Keratinocyte (primary cell): Measurements from ENCODE around the gene AKAP13. TPM values are rescaled to one million over a fixed set of nuclear protein-coding genes. Genes with fewer than 3 reads are reported as not detected.
A peak's percentile ranks its signal among the peaks of the same experiment; 100 is the strongest.

Source experiments
- DNase-seq: peaks from one replicate; pipeline ENCODE4 v3.0.0-alpha.2; 2011; ENCODE audit warnings: low read depth, missing footprints, low spot score
- FAIRE-seq: peaks from 2 replicates; lab custom pipeline; 2011; peaks lifted over from hg19 to GRCh38; lab: Jason Lieb, UNC
- H2AFZ ChIP-seq: 2 replicates; pipeline ENCODE4 v1.6.0; 2012; ENCODE audit warnings: low read length, control low read depth, inconsistent platforms; ENCODE audit not compliant: control insufficient read depth
- H3K27ac ChIP-seq: 2 replicates; pipeline ENCODE4 v1.5.1; 2011; ENCODE audit warnings: low read length; ENCODE audit not compliant: control insufficient read depth, insufficient read depth
- H3K27me3 ChIP-seq: 3 replicates; pipeline ENCODE4 v1.6.0; 2011; ENCODE audit warnings: low read length; ENCODE audit not compliant: control insufficient read depth, insufficient read depth; ENCODE audit errors: extremely low read depth
- H3K36me3 ChIP-seq, 2 experiments: 2 replicates in 1 of 2; 3 replicates in 1 of 2; pipeline ENCODE4 v1.5.1; 2011; ENCODE audit warnings: low read length in 2 of 2, mild to moderate bottlenecking in 1 of 2; ENCODE audit not compliant: control insufficient read depth in 2 of 2, insufficient read depth in 2 of 2; ENCODE audit errors: extremely low read depth in 1 of 2
- H3K4me1 ChIP-seq: 3 replicates; pipeline ENCODE4 v1.5.1; 2011; ENCODE audit warnings: low read length; ENCODE audit not compliant: control insufficient read depth, insufficient read depth; ENCODE audit errors: extremely low read depth
- H3K4me2 ChIP-seq: 3 replicates; pipeline ENCODE4 v1.6.0; 2011; ENCODE audit warnings: low read depth, low read length; ENCODE audit not compliant: control insufficient read depth, insufficient read depth; ENCODE audit errors: extremely low read depth
- H3K4me3 ChIP-seq, 3 experiments: fragments of 200-600 bp in 1 of 3; sonication (generic) in 1 of 3; 2 replicates in 2 of 3; 3 replicates in 1 of 3; pipeline ENCODE4 v1.5.1; 2011 to 2016; ENCODE audit warnings: low read length in 3 of 3, mild to moderate bottlenecking in 3 of 3, control low read depth in 2 of 3, inconsistent platforms in 1 of 3, low read depth in 1 of 3, mixed read lengths in 1 of 3, mixed run types in 1 of 3, moderate library complexity in 1 of 3; ENCODE audit not compliant: control insufficient read depth in 2 of 3, insufficient read depth in 2 of 3; ENCODE audit errors: extremely low read depth in 1 of 3
- H3K79me2 ChIP-seq: 2 replicates; pipeline ENCODE4 v1.6.0; 2012; ENCODE audit warnings: low read length; ENCODE audit not compliant: control insufficient read depth, insufficient read depth
- H3K9ac ChIP-seq: 3 replicates; pipeline ENCODE4 v1.6.0; 2011; ENCODE audit warnings: low read length; ENCODE audit not compliant: control insufficient read depth, insufficient read depth; ENCODE audit errors: extremely low read depth
- H3K9me1 ChIP-seq: 3 replicates; pipeline ENCODE4 v1.6.0; 2011; ENCODE audit warnings: low read length; ENCODE audit not compliant: control insufficient read depth, insufficient read depth; ENCODE audit errors: extremely low read depth
- H3K9me3 ChIP-seq: 2 replicates; pipeline ENCODE4 v1.5.1; 2012; ENCODE audit warnings: low read depth, low read length; ENCODE audit not compliant: control insufficient read depth
- H4K20me1 ChIP-seq: 3 replicates; pipeline ENCODE4 v1.6.0; 2011; ENCODE audit warnings: low read length; ENCODE audit not compliant: control insufficient read depth, insufficient read depth; ENCODE audit errors: extremely low read depth
- EZH2 ChIP-seq: IDR thresholded peaks from one replicate; pipeline ENCODE4 v1.6.1; 2012; ENCODE audit warnings: inconsistent platforms, mild to moderate bottlenecking, low read length, moderate library complexity
- dilution Hi-C: fragments of 300-500 bp; cut with MboI; formaldehyde crosslinking; loops from one replicate; pipeline ENCODE4 v1.7.0; 2020; ENCODE audit warnings: low sequenced_read_pairs; ENCODE audit not compliant: extremely low pct_ligation_motif_present
- polyA plus RNA-seq, 5 experiments: library from polyadenylated mRNA; depleted of rRNA in 3 of 5; stranded (reverse) in 3 of 5; stranded (forward) in 1 of 5; unstranded in 1 of 5; fragments of >200 nt; gene quantifications; 1 replicate in 1 of 5; 2 replicates in 3 of 5; 3 replicates in 1 of 5; pipeline versions ENCODE4 v1.2.1 to v1.2.3, GENCODE V29; 2011 to 2012; ENCODE audit warnings: missing spikeins in 2 of 5, low read depth in 1 of 5, low replicate concordance in 1 of 5
- TF ChIP-seq, protein P1 (sequence below), 3 experiments: IDR thresholded peaks in 1 of 3; conservative IDR thresholded peaks in 1 of 3; optimal IDR thresholded peaks in 1 of 3; 2 replicates in 2 of 3; 3 replicates in 1 of 3; pipeline versions ENCODE3 to v1.5.1; 2011; ENCODE audit warnings: low read length in 3 of 3, mild to moderate bottlenecking in 3 of 3, moderate library complexity in 2 of 3, control low read depth in 1 of 3, inconsistent platforms in 1 of 3; ENCODE audit not compliant: insufficient read depth in 2 of 3; ENCODE audit errors: extremely low read depth in 1 of 3

The AKAP13 gene
- polyA plus RNA-seq, 1 donor (not counting 4 experiments of a cell fraction or from before 2014, with no cell fraction given) = 16.7 TPM

DNA sequence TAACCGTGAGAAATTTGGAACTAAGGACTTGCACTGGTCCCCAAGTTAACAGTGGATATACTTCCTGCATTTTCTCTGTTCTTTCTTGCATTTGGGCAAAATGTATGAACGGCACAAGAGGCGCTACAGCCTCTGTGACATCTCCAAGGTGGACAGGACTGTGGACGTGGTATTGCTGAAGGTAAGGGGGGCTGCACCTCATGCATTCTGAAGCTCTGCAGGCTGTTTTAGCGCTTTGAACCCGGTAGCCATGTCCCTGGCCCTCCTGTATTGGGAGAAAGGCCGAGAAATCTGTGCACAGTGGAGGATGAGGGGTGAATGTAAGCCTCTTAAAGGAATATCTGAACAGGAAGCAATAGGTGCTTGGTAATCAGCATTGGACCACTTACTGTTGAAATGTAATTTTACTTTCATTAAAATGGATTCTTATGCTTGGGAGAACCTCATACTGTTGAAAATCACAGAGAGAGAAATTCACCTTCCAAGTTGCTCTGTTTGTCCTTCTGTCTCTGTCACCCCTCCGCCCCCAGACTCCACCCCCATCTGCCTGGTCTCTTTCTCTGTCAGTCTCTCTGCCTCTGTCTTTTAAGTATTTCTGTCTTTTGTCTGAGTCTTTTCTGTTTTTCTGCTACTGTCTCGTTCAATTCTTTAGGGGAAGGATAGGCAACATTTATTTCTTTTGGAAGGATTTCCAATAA, 239.7 kb downstream of the AKAP13 start:
- peaks cover 0 to 2% of the 10 kb centered on the region in 2 experiments for H3K36me3 ChIP-seq
- TF ChIP-seq, protein P1, sequence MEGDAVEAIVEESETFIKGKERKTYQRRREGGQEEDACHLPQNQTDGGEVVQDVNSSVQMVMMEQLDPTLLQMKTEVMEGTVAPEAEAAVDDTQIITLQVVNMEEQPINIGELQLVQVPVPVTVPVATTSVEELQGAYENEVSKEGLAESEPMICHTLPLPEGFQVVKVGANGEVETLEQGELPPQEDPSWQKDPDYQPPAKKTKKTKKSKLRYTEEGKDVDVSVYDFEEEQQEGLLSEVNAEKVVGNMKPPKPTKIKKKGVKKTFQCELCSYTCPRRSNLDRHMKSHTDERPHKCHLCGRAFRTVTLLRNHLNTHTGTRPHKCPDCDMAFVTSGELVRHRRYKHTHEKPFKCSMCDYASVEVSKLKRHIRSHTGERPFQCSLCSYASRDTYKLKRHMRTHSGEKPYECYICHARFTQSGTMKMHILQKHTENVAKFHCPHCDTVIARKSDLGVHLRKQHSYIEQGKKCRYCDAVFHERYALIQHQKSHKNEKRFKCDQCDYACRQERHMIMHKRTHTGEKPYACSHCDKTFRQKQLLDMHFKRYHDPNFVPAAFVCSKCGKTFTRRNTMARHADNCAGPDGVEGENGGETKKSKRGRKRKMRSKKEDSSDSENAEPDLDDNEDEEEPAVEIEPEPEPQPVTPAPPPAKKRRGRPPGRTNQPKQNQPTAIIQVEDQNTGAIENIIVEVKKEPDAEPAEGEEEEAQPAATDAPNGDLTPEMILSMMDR (optimal IDR thresholded peaks at IDR 0.05 in 1 of 3, IDR thresholded peaks at IDR 0.05 in 1 of 3, conservative IDR thresholded peaks at IDR 0.05 in 1 of 3; ENCODE audit: extremely low read depth in 1 of 3, insufficient read depth in 2 of 3, low read length in 3 of 3) = no peak
- no peak for TF ChIP-seq EZH2
- H3K4me2 ChIP-seq = no peak overlapping the region
- H4K20me1 ChIP-seq = no peaks in the 10 kb centered on the region
- H3K4me1 ChIP-seq = peaks cover 47% of the 10 kb centered on the region
- dilution Hi-C loops = no loop called here
- no peak for DNase-seq
- FAIRE-seq = no peak
- peak overlapping the region; percentile 69 for H3K27ac ChIP-seq
- no peaks in the 10 kb centered on the region for H3K9me3 ChIP-seq
- peaks cover 9% of the 10 kb centered on the region for H3K79me2 ChIP-seq
- no peaks in the 10 kb centered on the region for H3K9me1 ChIP-seq
- H3K4me3 ChIP-seq = no peak overlapping the region
- no peak overlapping the region for H2AFZ ChIP-seq
- H3K9ac ChIP-seq = no peak overlapping the region
- H3K27me3 ChIP-seq = no peaks in the 10 kb centered on the region

GRCh38 chr15:85620690-85621049, 240.3 kb downstream of the AKAP13 start:
- Histone ChIP-seq H3K4me2 (no peak overlapping the region), H2AFZ (no peak overlapping the region), H3K9ac (no peak overlapping the region), H3K4me1 (peaks cover 48% of the 10 kb centered on the region), H4K20me1 (no peaks in the 10 kb centered on the region), H3K9me3 (no peaks in the 10 kb centered on the region), H3K9me1 (no peaks in the 10 kb centered on the region), H3K36me3 (peaks cover 0 to 2% of the 10 kb centered on the region in 2 experiments), H3K79me2 (peaks cover 9% of the 10 kb centered on the region), H3K27ac (peak overlapping the region; percentile 4), H3K4me3 (no peak overlapping the region), H3K27me3 (no peaks in the 10 kb centered on the region)
- FAIRE-seq (no peak), DNase-seq (no peak)
- dilution Hi-C loops = no loop called here
- no peak for TF ChIP-seq EZH2
